Progenitor cell of endocrine pancreas (in vitro differentiated cells): ENCODE data around the gene CCDC117. TPM values are rescaled to one million over a fixed set of nuclear protein-coding genes. Genes with fewer than 3 reads are reported as not detected.

Experiments
- DNase-seq: peaks from one replicate; pipeline ENCODE4 v3.0.0; 2021; ENCODE audit warnings: low spot score; ENCODE audit not compliant: unreplicated experiment
- H3K27ac Mint-ChIP-seq: 2 replicates; pipeline ENCODE4 v1.8.0; 2021; ENCODE audit warnings: mild to moderate bottlenecking, moderate library complexity, mixed read lengths
- H3K27me3 Mint-ChIP-seq: 2 replicates; pipeline ENCODE4 v1.8.0; 2021; ENCODE audit warnings: mixed read lengths
- H3K36me3 Mint-ChIP-seq: 2 replicates; pipeline ENCODE4 v1.8.0; 2022; ENCODE audit warnings: mixed read lengths; ENCODE audit not compliant: insufficient read depth
- H3K4me1 Mint-ChIP-seq: 2 replicates; pipeline ENCODE4 v1.8.0; 2021; ENCODE audit warnings: low read depth, mixed read lengths
- H3K4me3 Mint-ChIP-seq: 2 replicates; pipeline ENCODE4 v1.8.0; 2021; ENCODE audit warnings: low read depth, mild to moderate bottlenecking, moderate library complexity, mixed read lengths
- H3K9me3 Mint-ChIP-seq: 2 replicates; pipeline ENCODE4 v1.8.0; 2021; ENCODE audit warnings: low read depth, mixed read lengths
- CTCF ChIP-seq: fragments of 200-600 bp; sonication (generic); IDR thresholded peaks from one replicate; pipeline ENCODE4 v1.5.0; 2021; ENCODE audit warnings: antibody characterized with exemption, mild to moderate bottlenecking; ENCODE audit not compliant: unreplicated experiment
- long read RNA-seq: library from polyadenylated mRNA; unstranded; transcript quantifications from one replicate; pipeline ENCODE4 v2.0.0, GENCODE V29; 2020
- total RNA-seq: library from RNA; stranded (reverse); gene quantifications from 2 replicates; pipeline ENCODE4 v1.2.1, GENCODE V29; 2021

CCDC117 gene, protein sequence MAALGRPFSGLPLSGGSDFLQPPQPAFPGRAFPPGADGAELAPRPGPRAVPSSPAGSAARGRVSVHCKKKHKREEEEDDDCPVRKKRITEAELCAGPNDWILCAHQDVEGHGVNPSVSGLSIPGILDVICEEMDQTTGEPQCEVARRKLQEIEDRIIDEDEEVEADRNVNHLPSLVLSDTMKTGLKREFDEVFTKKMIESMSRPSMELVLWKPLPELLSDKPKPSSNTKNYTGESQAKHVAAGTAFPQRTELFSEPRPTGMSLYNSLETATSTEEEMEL
- 39.9 and 40.4 TPM in 2 replicates for total RNA-seq
- long read RNA-seq, partial matches to known transcripts = 5 of 20 reads
- long read RNA-seq, other reads (novel, unspliced or antisense) = 12 of 20 reads

GRCh38 chr22:28772633-28773460 lies at the start of gene CCDC117:
Gene CCDC117 (plus strand): TSS chr22:28772695. CDS start chr22:28772850, 155 bp downstream.
- Mint-ChIP-seq H3K27ac (peak within 1 kb of the TSS; percentile 95), H3K36me3 (peaks cover 18% of the 10 kb centered on the region), H3K9me3 (peaks cover 5% of the 10 kb centered on the region), H3K4me1 (peaks cover 11% of the 10 kb centered on the region), H3K4me3 (peak within 1 kb of the TSS; percentile 84), H3K27me3 (no peaks in the 10 kb centered on the region)
- TF ChIP-seq CTCF = peak; percentile 49
- DNase-seq = peak; percentile 82

DNA sequence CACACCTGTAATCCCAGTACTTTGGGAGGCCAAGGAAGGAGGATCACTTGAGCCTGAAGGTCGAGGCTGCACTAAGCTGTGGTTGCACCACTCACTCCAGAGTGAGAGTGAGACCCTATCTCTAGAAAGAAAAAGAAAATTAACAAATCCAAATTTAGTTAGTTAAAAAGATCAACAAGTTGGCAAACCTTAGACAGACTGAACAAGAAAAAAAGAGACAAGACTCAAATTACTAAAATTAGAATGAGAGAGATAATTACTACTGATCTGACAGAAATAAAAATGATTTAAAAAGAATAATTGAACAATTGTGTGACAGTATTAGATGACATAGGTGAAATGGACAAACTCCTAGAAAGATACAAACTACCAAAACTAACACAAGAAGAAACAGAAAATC lies 44.5 kb upstream of the CCDC117 start:
- TF ChIP-seq CTCF = no peak
- no peak for DNase-seq
- no peak overlapping the region for H3K27ac Mint-ChIP-seq
- no peaks in the 10 kb centered on the region for H3K27me3 Mint-ChIP-seq
- H3K4me1 Mint-ChIP-seq = no peaks in the 10 kb centered on the region
- no peak overlapping the region for H3K4me3 Mint-ChIP-seq
- H3K36me3 Mint-ChIP-seq = peaks cover 15% of the 10 kb centered on the region
- H3K9me3 Mint-ChIP-seq = no peaks in the 10 kb centered on the region

GRCh38 chr22:28728621-28729313 lies 43.7 kb upstream of the CCDC117 start:
- Mint-ChIP-seq H3K36me3 (peaks cover 13% of the 10 kb centered on the region), H3K27ac (peak overlapping the region; percentile 55), H3K4me3 (no peak overlapping the region), H3K4me1 (no peaks in the 10 kb centered on the region), H3K9me3 (no peaks in the 10 kb centered on the region), H3K27me3 (no peaks in the 10 kb centered on the region)
- TF ChIP-seq CTCF = no peak
- DNase-seq = no peak

- no peaks in the 10 kb centered on the region for H3K27me3 Mint-ChIP-seq
- H3K9me3 Mint-ChIP-seq = no peaks in the 10 kb centered on the region
- H3K27ac Mint-ChIP-seq = no peak overlapping the region
- no peak overlapping the region for H3K4me3 Mint-ChIP-seq
- TF ChIP-seq CTCF = no peak
- H3K36me3 Mint-ChIP-seq = peaks cover 9% of the 10 kb centered on the region
- H3K4me1 Mint-ChIP-seq = no peaks in the 10 kb centered on the region
- no peak for DNase-seq
These were observed 42.3 kb upstream of the CCDC117 start for GRCh38 chr22:28730179-28730578.

- Mint-ChIP-seq H3K9me3 (no peaks in the 10 kb centered on the region), H3K27me3 (no peaks in the 10 kb centered on the region), H3K27ac (no peak overlapping the region), H3K4me3 (no peak overlapping the region), H3K4me1 (peaks cover 18% of the 10 kb centered on the region), H3K36me3 (peaks cover 3% of the 10 kb centered on the region)
- no peak for TF ChIP-seq CTCF
- DNase-seq = no peak
These were observed 38.1 kb upstream of the CCDC117 start for GRCh38 chr22:28734393-28734792.
